ENCODE measurements around the gene KRTCAP3. TPM values are rescaled to one million over a fixed set of nuclear protein-coding genes. Genes with fewer than 3 reads are reported as not detected.

The KRTCAP3 gene
- total and polyA plus RNA-seq, 9 of the 15 experiments (the other 6 are each of a cell fraction or from before 2014, with no cell fraction given): 0.24 to 1.4 (median 0.73) TPM

DNA sequence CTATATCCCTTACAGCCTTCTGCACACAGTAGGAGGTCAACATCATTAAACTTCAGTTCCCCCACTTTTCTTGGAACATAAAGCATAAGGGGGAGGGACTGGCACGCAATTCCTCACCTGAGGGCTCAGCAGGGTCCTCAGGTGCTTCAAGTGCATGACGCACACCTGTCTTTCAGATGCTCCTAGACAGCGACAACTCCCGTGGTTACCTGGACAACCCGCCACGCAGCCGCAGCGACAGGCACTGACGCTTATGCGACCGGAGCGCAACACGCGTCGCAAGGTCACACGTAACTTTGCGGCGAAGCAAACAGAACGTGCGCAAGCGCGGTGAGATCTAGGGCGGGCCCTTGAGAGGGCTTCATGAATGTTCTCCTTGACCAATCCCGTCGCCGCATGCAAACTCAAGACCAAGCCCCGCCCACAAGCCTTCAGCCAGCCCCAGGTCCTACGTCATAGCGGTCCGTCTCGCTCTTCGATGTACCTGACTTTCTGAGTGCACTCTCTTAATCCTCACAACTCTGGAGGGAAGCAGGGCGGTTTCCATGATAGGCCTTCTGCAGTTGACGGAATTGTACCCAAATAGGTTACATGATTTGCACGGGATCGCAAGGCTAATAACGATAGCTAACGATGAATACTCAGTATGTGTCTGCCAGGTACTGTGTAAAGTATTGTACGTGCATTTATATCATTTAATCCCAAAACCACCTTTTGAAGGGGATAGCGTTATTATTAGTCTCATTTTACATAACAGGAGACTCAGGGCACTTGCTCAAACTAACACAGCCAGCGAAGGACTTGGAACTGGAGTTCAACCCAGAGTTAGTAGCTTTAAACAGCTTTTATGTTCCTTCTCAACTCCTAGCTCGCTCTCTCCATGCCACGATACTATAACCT is 47.6 kb downstream of the KRTCAP3 start, which contains the start of gene IFT172 (continued):
- TF ChIP-seq NCOR1 (IDR thresholded peaks at IDR 0.05): no peak
- no peak for TF ChIP-seq RAD51 (IDR thresholded peaks at IDR 0.05; ENCODE audit: borderline replicate concordance, low read depth)
- TF ChIP-seq SP1 (CRISPR knock-in tag; IDR thresholded peaks at IDR 0.05): peak; percentile 89
- TF ChIP-seq ZNF23 (CRISPR knock-in tag; IDR thresholded peaks at IDR 0.05): no peak
- TF ChIP-seq ZNF134 (CRISPR knock-in tag; conservative IDR thresholded peaks at IDR 0.05): no peak
- TF ChIP-seq TOE1 (IDR thresholded peaks at IDR 0.05; ENCODE audit: borderline replicate concordance): no peak
- peak; percentile 16; the same call in 1 of the 2 replicates for TF ChIP-seq TOE1 (CRISPR knock-in tag; IDR thresholded peaks at IDR 0.05; ENCODE audit: borderline replicate concordance, low read depth)
- no peak for TF ChIP-seq RFX7 (CRISPR knock-in tag; IDR thresholded peaks at IDR 0.05)
- no peak for TF ChIP-seq KDM4B (IDR thresholded peaks at IDR 0.05; ENCODE audit: borderline replicate concordance in 2 of 2, low read depth in 1 of 2)
- 0 out of 2 replicates have a peak, but pooled peaks have one; percentile 20 for TF ChIP-seq EP300 (IDR thresholded peaks at IDR 0.05; ENCODE audit: low read length)
- TF ChIP-seq PURB (CRISPR knock-in tag; IDR thresholded peaks at IDR 0.05; ENCODE audit: low read depth): no peak
- TF ChIP-seq, protein P1, sequence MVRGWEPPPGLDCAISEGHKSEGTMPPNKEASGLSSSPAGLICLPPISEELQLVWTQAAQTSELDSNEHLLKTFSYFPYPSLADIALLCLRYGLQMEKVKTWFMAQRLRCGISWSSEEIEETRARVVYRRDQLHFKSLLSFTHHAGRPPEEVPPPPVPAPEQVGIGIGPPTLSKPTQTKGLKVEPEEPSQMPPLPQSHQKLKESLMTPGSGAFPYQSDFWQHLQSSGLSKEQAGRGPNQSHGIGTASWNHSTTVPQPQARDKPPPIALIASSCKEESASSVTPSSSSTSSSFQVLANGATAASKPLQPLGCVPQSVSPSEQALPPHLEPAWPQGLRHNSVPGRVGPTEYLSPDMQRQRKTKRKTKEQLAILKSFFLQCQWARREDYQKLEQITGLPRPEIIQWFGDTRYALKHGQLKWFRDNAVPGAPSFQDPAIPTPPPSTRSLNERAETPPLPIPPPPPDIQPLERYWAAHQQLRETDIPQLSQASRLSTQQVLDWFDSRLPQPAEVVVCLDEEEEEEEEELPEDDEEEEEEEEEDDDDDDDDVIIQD (CRISPR knock-in tag; IDR thresholded peaks at IDR 0.05): no peak
- no peak for TF ChIP-seq ZNF282 (CRISPR knock-in tag; IDR thresholded peaks at IDR 0.05)
- TF ChIP-seq MXI1 (IDR thresholded peaks at IDR 0.05; ENCODE audit: low read depth, low read length): peak; percentile 95
- TF ChIP-seq, protein P2, sequence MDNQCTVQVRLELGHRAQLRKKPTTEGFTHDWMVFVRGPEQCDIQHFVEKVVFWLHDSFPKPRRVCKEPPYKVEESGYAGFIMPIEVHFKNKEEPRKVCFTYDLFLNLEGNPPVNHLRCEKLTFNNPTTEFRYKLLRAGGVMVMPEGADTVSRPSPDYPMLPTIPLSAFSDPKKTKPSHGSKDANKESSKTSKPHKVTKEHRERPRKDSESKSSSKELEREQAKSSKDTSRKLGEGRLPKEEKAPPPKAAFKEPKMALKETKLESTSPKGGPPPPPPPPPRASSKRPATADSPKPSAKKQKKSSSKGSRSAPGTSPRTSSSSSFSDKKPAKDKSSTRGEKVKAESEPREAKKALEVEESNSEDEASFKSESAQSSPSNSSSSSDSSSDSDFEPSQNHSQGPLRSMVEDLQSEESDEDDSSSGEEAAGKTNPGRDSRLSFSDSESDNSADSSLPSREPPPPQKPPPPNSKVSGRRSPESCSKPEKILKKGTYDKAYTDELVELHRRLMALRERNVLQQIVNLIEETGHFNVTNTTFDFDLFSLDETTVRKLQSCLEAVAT (IDR thresholded peaks at IDR 0.05): 0 out of 4 replicates have a peak, but pooled peaks of 1 of the 2 experiments have one; percentile 70
- TF ChIP-seq LARP7 (IDR thresholded peaks at IDR 0.05): no peak
- peak; percentile 61; the same call in 1 of the 2 replicates for TF ChIP-seq DIDO1 (tag; IDR thresholded peaks at IDR 0.05; ENCODE audit: low read depth)
- no peak for TF ChIP-seq STAT5B (CRISPR knock-in tag; IDR thresholded peaks at IDR 0.05)
- peak; percentile 63 for TF ChIP-seq MTA3 (IDR thresholded peaks at IDR 0.05; ENCODE audit: borderline replicate concordance)
- TF ChIP-seq, protein P3, sequence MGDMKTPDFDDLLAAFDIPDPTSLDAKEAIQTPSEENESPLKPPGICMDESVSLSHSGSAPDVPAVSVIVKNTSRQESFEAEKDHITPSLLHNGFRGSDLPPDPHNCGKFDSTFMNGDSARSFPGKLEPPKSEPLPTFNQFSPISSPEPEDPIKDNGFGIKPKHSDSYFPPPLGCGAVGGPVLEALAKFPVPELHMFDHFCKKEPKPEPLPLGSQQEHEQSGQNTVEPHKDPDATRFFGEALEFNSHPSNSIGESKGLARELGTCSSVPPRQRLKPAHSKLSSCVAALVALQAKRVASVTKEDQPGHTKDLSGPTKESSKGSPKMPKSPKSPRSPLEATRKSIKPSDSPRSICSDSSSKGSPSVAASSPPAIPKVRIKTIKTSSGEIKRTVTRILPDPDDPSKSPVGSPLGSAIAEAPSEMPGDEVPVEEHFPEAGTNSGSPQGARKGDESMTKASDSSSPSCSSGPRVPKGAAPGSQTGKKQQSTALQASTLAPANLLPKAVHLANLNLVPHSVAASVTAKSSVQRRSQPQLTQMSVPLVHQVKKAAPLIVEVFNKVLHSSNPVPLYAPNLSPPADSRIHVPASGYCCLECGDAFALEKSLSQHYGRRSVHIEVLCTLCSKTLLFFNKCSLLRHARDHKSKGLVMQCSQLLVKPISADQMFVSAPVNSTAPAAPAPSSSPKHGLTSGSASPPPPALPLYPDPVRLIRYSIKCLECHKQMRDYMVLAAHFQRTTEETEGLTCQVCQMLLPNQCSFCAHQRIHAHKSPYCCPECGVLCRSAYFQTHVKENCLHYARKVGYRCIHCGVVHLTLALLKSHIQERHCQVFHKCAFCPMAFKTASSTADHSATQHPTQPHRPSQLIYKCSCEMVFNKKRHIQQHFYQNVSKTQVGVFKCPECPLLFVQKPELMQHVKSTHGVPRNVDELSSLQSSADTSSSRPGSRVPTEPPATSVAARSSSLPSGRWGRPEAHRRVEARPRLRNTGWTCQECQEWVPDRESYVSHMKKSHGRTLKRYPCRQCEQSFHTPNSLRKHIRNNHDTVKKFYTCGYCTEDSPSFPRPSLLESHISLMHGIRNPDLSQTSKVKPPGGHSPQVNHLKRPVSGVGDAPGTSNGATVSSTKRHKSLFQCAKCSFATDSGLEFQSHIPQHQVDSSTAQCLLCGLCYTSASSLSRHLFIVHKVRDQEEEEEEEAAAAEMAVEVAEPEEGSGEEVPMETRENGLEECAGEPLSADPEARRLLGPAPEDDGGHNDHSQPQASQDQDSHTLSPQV (IDR thresholded peaks at IDR 0.05): peak; percentile 84
- no peak for TF ChIP-seq PHB2 (IDR thresholded peaks at IDR 0.05; ENCODE audit: low read depth)
- no peak for TF ChIP-seq ZSCAN32 (CRISPR knock-in tag; IDR thresholded peaks at IDR 0.05)
- TF ChIP-seq TCF3 (CRISPR knock-in tag; IDR thresholded peaks at IDR 0.05): peak; percentile 14; the same call in 1 of the 2 replicates
